ENCODE data around the gene TRIM72. TPM values are rescaled to one million over a fixed set of nuclear protein-coding genes. Genes with fewer than 3 reads are reported as not detected.

The TRIM72 gene
- total and polyA plus RNA-seq, 5 experiments from 2014 or later: not detected

DNA sequence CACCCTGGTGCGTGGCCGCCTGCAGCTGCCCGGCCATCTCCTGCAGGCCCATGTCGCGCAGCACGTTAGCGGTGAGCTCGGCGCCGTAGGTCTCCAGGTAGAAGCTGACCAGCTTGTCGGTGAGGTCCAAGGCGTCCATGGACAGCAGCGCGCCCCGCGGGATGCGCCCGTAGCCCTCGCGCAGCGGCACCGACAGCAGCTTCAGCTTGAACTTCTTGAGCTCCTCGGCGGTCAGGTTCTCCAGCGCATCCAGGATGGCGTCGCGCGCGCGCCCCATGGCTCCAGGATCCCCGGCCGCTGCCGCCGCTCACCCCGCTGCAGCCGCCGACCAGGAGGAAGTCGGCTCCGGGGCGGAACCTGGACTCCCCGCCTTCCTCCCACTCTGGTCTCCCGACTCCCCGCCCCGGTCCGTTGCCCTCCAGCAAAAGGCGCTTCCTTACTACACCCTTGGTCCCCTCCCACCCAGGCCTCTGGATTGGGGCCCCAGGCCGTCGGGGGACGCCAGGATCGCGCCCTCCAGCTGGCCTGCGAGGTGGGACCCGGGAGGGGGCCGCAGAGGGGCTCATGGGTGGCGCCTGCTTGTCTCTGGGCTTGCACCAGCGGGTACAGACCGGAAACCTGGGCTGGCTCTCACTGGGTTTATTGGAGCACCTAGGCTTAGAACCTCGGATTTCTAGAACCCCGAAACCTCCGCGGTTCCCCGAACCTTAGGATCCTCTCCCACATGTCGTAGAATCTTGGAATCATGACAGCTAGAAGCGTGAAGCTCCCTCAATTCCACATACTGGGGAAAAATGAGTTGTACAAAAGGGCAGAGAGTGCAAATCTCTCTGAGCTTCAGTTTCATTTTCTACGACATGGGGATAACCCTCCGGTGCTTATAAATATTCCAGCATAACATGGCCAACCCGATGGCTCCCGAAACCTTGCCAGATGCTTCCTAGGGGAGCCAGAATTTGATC is 11.2 kb upstream of the TRIM72 start, which contains the start of gene PYCARD:
Gene PYCARD, minus strand, starts transcription at position 347 of the 962 bp plus-strand sequence. Its CDS starts 70 bp downstream, at position 277.
- peak; percentile 41 to 45 for ATAC-seq
- POLR2A ChIA-PET: interaction anchor here (0.6 to 11.3 kb wide), 23 partner anchors 9 to 1205 kb away, joined by 3 to 164 read pairs (median 4); partner anchors contain the start of genes ARMC5, FUS, KAT8 and PYDC1
- Mint-ChIP-seq H3K4me3 (peak within 1 kb of the TSS; percentile 85 to 93 (median 89)), H3K27ac (peak within 1 kb of the TSS; percentile 80 to 91 (median 88)), H3K27me3 (no peaks in the 10 kb centered on the region), H3K36me3 (peaks cover 0 to 10% (median 0%) of the 10 kb centered on the region in 3 donors), H3K9me3 (no peaks in the 10 kb centered on the region), H3K4me1 (peaks cover 30 to 56% (median 54%) of the 10 kb centered on the region in 4 donors)
- peak in 4 of 10 donors; percentile 18 to 55 (median 40) for DNase-seq

GRCh38 chr16:31204871-31205666 is 8.8 kb upstream of the TRIM72 start:
- Mint-ChIP-seq H3K9me3 (no peaks in the 10 kb centered on the region), H3K4me3 (peak overlapping the region in 5 of 10 donors; percentile 14 to 43 (median 28)), H3K27me3 (no peaks in the 10 kb centered on the region), H3K36me3 (no peaks in the 10 kb centered on the region), H3K4me1 (peaks cover 20 to 34% (median 32%) of the 10 kb centered on the region in 4 donors), H3K27ac (peak overlapping the region in 6 of 10 donors; percentile 13 to 66 (median 41))
- DNase-seq (no peak), ATAC-seq (no peak)
- POLR2A ChIA-PET: interaction anchor here (1.2 kb wide), 2 partner anchors 8 to 28 kb away, joined by 3 to 4 read pairs; partner anchors contain the start of gene TRIM72

- Mint-ChIP-seq H3K4me1 (peaks cover 11 to 19% (median 18%) of the 10 kb centered on the region in 4 donors), H3K36me3 (no peaks in the 10 kb centered on the region), H3K4me3 (no peak overlapping the region), H3K27ac (peak overlapping the region in 1 of 10 donors; percentile 19), H3K27me3 (peaks cover 0 to 3% (median 0%) of the 10 kb centered on the region in 5 donors), H3K9me3 (no peaks in the 10 kb centered on the region)
- no peak for DNase-seq
- POLR2A ChIA-PET: no interaction called here
- no peak for ATAC-seq
Observed at GRCh38 chr16:31206776-31207175, 7.1 kb upstream of the TRIM72 start.

- POLR2A ChIA-PET: interaction anchor here (1.4 to 4.6 kb wide), 2 partner anchors 8 to 11 kb away, joined by 4 to 34 read pairs; partner anchors contain the start of gene PYCARD
- peaks cover 8 to 26% (median 23%) of the 10 kb centered on the region in 4 donors for H3K4me1 Mint-ChIP-seq
- DNase-seq: no peak
- no peaks in the 10 kb centered on the region for H3K36me3 Mint-ChIP-seq
- H3K27ac Mint-ChIP-seq: peak overlapping the region in 1 of 10 donors; percentile 4
- no peaks in the 10 kb centered on the region for H3K9me3 Mint-ChIP-seq
- H3K27me3 Mint-ChIP-seq: peaks cover 5 to 35% (median 17%) of the 10 kb centered on the region in 5 donors
- peak overlapping the region in 6 of 10 donors; percentile 1 to 55 (median 31) for H3K4me3 Mint-ChIP-seq
- ATAC-seq: no peak
Observed at GRCh38 chr16:31213342-31213741, 577 bp upstream of the TRIM72 start.

- POLR2A ChIA-PET: interaction anchor here (0.6 to 4.6 kb wide), 5 partner anchors 13 to 141 kb away, joined by 3 to 34 read pairs (median 5); partner anchors contain the start of genes FUS, KAT8, PYCARD and ZNF668
- ATAC-seq: peak; percentile 46 to 70
- DNase-seq: peak in 2 of 10 donors; percentile 6 to 30
- Mint-ChIP-seq H3K4me1 (peaks cover 8 to 26% (median 23%) of the 10 kb centered on the region in 4 donors), H3K4me3 (peak overlapping the region; percentile 57 to 86 (median 72)), H3K27me3 (peaks cover 6 to 46% (median 23%) of the 10 kb centered on the region in 5 donors), H3K9me3 (no peaks in the 10 kb centered on the region), H3K36me3 (no peaks in the 10 kb centered on the region), H3K27ac (peak overlapping the region in 1 of 10 donors; percentile 4)
Observed at GRCh38 chr16:31214708-31215286, 878 bp downstream of the TRIM72 start.

- DNase-seq: peak in 2 of 10 donors; percentile 15 to 23
- H3K36me3 Mint-ChIP-seq: no peaks in the 10 kb centered on the region
- peak overlapping the region in 4 of 10 donors; percentile 4 to 38 (median 28) for H3K27ac Mint-ChIP-seq
- H3K4me1 Mint-ChIP-seq: peaks cover 8 to 26% (median 23%) of the 10 kb centered on the region in 4 donors
- POLR2A ChIA-PET: interaction anchor here (0.7 to 4.6 kb wide), 5 partner anchors 14 to 211 kb away, joined by 3 to 34 read pairs (median 5); partner anchors contain the start of genes FUS, KAT8 and PYCARD
- peak; percentile 51 to 73 for ATAC-seq
- peak overlapping the region; percentile 67 to 91 (median 81) for H3K4me3 Mint-ChIP-seq
- no peaks in the 10 kb centered on the region for H3K9me3 Mint-ChIP-seq
- H3K27me3 Mint-ChIP-seq: peaks cover 6 to 47% (median 23%) of the 10 kb centered on the region in 5 donors
Observed at GRCh38 chr16:31215287-31216162, 1.6 kb downstream of the TRIM72 start.

DNA sequence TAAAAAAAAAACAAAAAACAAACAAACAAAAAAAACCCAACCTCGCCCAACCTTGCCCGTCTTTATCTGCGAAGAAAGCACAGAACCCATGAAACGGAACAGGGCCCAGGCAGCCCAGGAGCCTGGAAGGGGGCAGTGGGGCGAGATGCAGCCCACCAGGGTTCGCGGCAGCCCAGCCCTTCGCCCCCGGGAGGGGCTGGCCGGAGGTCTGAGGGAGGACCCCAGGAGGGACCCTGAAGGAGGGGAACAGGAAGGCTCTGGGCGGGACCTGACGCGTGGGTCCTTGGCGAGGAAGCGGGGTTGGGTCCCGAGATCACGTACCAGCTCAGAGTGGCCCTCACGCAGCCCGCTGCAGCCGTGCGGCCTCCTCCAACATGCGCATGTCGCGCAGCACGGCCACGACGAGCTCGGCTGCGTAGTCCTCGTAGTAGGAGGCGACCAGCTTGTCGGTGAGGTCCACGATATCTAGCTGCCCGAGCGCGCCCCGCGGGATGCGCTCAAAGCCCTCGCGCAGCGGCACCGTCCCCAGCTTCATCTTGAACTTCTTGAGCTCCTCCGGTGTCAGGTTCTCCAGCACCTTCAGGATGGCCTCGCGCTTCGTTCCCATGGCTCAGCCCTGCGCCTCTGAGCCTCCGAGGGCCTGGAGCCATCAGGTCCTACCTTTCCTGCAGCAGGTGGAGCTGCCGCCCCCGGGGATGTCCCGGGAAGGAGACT is 2.7 kb downstream of the TRIM72 start, which contains the start of gene PYDC1:
Gene PYDC1, minus strand, starts transcription at position 714 of the 714 bp plus-strand sequence. Its CDS starts 107 bp downstream, at position 607.
- no peaks in the 10 kb centered on the region for H3K36me3 Mint-ChIP-seq
- peak within 1 kb of the TSS; percentile 67 to 91 (median 81) for H3K4me3 Mint-ChIP-seq
- H3K27ac Mint-ChIP-seq: peak within 1 kb of the TSS in 1 of 10 donors; percentile 35
- H3K4me1 Mint-ChIP-seq: peaks cover 11 to 25% (median 23%) of the 10 kb centered on the region in 4 donors
- no peak for DNase-seq
- POLR2A ChIA-PET: interaction anchor here (0.7 to 4.6 kb wide), 3 partner anchors 15 to 89 kb away, joined by 5 to 34 read pairs (median 15); partner anchors contain the start of genes FUS and PYCARD
- H3K27me3 Mint-ChIP-seq: peaks cover 8 to 55% (median 29%) of the 10 kb centered on the region in 5 donors
- peak; percentile 30 to 35 for ATAC-seq
- no peaks in the 10 kb centered on the region for H3K9me3 Mint-ChIP-seq

GRCh38 chr16:31217136-31217530 is 3.2 kb downstream of the TRIM72 start:
- peaks cover 8 to 56% (median 27%) of the 10 kb centered on the region in 5 donors for H3K27me3 Mint-ChIP-seq
- no peak overlapping the region for H3K27ac Mint-ChIP-seq
- H3K4me3 Mint-ChIP-seq: peak overlapping the region in 9 of 10 donors; percentile 67 to 91 (median 84)
- POLR2A ChIA-PET: interaction anchor here (0.6 to 4.6 kb wide), 4 partner anchors 15 to 123 kb away, joined by 3 to 34 read pairs (median 10); partner anchors contain the start of genes FUS, PYCARD and VKORC1
- H3K36me3 Mint-ChIP-seq: no peaks in the 10 kb centered on the region
- peaks cover 14 to 23% (median 23%) of the 10 kb centered on the region in 4 donors for H3K4me1 Mint-ChIP-seq
- H3K9me3 Mint-ChIP-seq: no peaks in the 10 kb centered on the region
- ATAC-seq (no peak), DNase-seq (no peak)

GRCh38 chr16:31219154-31219741 is 5.3 kb downstream of the TRIM72 start:
- Mint-ChIP-seq H3K4me3 (no peak overlapping the region), H3K4me1 (peaks cover 14 to 23% (median 20%) of the 10 kb centered on the region in 4 donors), H3K27me3 (peaks cover 8 to 56% (median 27%) of the 10 kb centered on the region in 5 donors), H3K36me3 (no peaks in the 10 kb centered on the region), H3K27ac (no peak overlapping the region), H3K9me3 (no peaks in the 10 kb centered on the region)
- DNase-seq (no peak), ATAC-seq (no peak)
- POLR2A ChIA-PET: no interaction called here

Measured in naive thymus-derived CD8-positive, alpha-beta T cell (primary cell).